Measurements from ENCODE around the gene SHISA5.

- no peak for TF ChIP-seq EZH2 (IDR thresholded peaks at IDR 0.05; ENCODE audit: borderline replicate concordance, control insufficient read depth, low read depth, low read length)
- TF ChIP-seq RCOR1 (conservative IDR thresholded peaks at IDR 0.05; ENCODE audit: low read depth, low read length): no peak
- TF ChIP-seq HDAC6 (IDR thresholded peaks at IDR 0.05; ENCODE audit: unreplicated experiment): no peak
These were observed 84.8 kb downstream of the SHISA5 start for GRCh38 chr3:48419149-48419548.
